GM19238 (cell line): Measurements from ENCODE around the gene ELANE.

Experiments used
- DNase-seq: peaks from one replicate; pipeline ENCODE4 v3.0.0; 2011; ENCODE audit warnings: low spot score; ENCODE audit not compliant: insufficient read length

Gene ELANE

DNA sequence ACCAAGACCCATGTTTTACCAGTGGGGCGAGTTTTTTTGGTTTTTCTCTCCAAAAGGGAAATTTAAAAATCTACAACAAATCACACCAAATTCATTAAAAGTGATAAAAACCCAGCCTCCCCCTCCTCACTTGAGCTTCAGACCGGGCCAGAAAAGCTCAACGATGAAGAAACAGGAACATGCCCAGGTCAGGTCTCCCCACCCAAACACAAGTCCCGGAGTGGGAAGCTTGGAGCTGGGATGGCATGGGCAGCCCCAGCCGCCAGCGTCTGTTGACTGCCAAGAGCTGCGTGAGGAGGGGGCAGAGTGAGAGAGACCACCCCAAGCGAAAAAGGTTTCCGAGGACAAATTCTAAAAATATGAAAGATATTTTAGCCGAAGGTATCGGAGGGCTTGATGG, 44.9 kb downstream of the ELANE start:
- DNase-seq, result no peak

GRCh38 chr19:897442-898039, 45.4 kb downstream of the ELANE start:
- no peak for DNase-seq

- DNase-seq, result no peak
Measured at GRCh38 chr19:898663-899062, 46.6 kb downstream of the ELANE start.

DNA sequence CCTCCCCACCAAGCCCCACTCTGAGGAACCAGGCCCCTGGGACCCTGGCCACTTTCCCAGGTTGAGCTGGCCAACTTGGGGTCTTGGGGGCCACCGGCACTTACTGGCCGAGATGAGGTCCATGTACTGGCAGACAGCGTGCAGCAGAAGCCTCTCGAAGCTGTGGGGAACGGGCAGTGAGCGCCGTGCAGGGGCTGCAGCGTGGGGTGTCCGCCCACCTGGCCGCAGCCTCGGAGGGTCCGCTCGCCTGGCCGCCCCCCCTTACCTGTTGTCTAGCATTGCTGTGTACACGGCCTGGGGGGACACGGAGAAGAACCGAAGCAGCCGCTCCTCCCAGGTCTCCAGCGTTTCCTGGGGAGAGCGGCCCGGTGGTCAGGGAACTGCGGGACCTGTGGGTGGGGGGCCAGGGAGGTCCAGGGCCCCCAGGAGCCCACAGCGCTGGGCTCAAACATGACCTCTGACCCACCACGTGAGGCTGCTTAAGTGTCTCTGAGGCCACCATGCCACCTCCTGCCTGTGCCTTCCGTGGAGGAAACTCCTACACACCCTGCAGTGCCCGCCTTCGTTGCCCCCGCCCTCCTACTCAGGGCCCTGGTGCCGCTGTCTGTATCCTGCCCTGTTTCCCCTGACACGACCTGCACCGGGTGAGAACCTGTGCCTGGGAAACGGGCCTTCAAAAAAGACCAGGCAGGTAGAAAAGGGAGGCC, 47.4 kb downstream of the ELANE start:
- DNase-seq, result no peak

DNA sequence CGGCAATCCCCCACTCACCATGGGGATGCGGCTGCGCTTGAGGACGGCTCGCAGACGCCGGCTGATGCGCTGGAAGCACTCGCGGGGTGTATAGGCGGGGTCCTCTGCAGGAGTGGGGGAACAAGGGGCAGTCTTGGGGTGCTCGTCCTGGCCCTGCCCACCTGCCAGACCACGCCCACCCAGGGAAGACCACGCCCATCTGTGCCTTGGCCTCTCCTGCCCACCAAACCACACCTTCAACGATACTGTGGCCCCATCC, 47.9 kb downstream of the ELANE start:
- no peak for DNase-seq

GRCh38 chr19:900302-901111, 48.4 kb downstream of the ELANE start:
- no peak for DNase-seq

DNA sequence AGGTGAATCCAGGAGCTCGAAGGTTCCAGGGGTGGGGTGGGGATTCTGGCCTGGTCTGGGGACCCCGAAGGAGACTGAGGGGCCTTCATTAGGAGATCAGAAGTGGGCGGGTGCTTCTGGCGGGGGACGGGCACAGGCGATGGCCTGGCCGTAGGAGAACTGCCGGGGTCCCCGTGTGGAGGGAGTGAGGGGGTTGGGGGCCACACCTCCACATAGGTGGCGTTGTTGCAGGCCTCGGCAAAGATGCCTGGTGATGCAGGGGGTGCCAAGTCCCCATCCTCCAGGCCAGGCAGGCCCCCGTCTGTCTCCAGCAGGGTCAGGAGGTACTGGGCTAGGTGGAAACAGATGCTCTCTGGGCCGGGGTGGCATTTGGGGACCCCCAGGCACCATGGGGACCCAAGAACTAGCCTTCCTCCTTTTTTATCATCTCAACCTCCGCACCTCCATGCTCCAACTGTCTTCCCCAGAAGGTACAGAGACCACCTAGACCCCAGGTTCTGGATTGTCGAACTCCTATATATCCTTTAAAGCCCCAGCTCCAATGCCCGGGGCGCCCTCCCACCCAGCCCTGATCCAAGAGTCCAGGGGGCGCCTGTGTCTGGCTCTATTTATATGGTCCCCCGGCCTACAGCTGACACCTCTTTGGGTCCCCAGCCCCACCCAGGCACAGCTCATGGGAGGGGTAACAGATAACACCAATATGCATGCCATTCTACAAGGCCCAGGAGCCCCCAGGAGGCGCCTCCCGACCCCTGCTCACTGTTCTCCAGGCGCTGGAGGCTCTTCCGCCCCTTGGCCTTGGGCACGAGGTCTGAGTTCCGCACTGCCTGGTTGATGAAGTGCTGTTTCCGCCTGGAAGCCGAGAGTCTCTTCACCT, 49.4 kb downstream of the ELANE start:
- no peak for DNase-seq

GRCh38 chr19:902093-902370, 49.9 kb downstream of the ELANE start:
- DNase-seq, result no peak

GRCh38 chr19:902446-903226, 50.5 kb downstream of the ELANE start:
- DNase-seq, result no peak

DNA sequence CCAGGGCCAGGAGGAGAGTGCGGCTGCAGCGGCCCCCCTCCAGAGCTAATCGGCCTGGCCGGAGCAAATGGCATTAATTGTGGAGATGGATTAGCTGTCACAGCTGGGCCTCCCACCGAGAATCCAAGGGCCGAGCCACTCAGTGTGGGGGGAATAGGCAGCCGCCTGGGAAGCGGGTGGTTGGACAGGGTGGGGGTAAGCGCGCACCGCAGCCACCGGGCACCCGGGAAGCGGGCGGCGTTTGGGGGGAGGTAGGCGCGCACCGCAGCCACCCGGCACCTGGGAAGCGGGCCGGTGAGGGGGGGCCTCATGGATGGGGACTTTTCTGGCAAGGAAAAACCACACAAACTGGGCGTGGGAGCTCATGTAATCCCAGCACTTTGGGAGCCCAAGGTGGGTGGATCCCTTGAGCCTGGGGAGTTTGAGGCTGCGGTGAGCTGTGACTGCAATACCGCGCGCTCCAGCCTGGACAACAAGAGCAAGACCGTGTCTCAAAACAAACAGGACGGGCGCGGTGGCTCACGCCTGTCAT, 51.2 kb downstream of the ELANE start:
- DNase-seq, result no peak

- no peak for DNase-seq
Measured at GRCh38 chr19:904545-904944, 52.4 kb downstream of the ELANE start.
